Adrenal gland (tissue), 12 donors: ENCODE data around the gene ITGA6. TPM values are rescaled to one million over a fixed set of nuclear protein-coding genes. Genes with fewer than 3 reads are reported as not detected.
"Not testable (repeated sequence)": the region's sequence is repeated elsewhere in the genome, so short reads cannot be mapped to it uniquely, and the experiment has no call there.

Experiments used
- DNase-seq, 7 donors: peaks; one replicate each; pipeline ENCODE4 v3.0.0-alpha.2; 2019 to 2020
- H3K27ac ChIP-seq, 5 donors: fragments of 200-600 bp; sonication (generic) in 4 of 5; 1 replicate in 3 of 5; 2 replicates in 2 of 5; pipeline versions ENCODE4 v1.5.1 to v1.8.0; 2016 to 2020; ENCODE audit warnings: mild to moderate bottlenecking in 1 of 5
- H3K27me3 ChIP-seq: fragments of 200-600 bp; 2 replicates; pipeline ENCODE4 v1.8.0; 2021
- H3K36me3 ChIP-seq, 2 donors: fragments of 200-600 bp; replicated peaks in 1 of 2; 1 replicate in 1 of 2; 2 replicates in 1 of 2; pipeline versions ENCODE4 v1.5.1 to v1.8.0; 2018 to 2022
- H3K4me1 ChIP-seq, 2 donors: fragments of 200-600 bp; replicated peaks in 1 of 2; 1 replicate in 1 of 2; 2 replicates in 1 of 2; pipeline versions ENCODE4 v1.5.1 to v1.8.0; 2018 to 2021
- H3K4me3 ChIP-seq, 4 donors: fragments of 200-600 bp; sonication (generic) in 3 of 4; one replicate each; pipeline ENCODE4 v1.5.1; 2016 to 2018
- H3K9me3 ChIP-seq, 3 donors: fragments of 200-600 bp; sonication (generic) in 1 of 3; replicated peaks in 1 of 3; 1 replicate in 2 of 3; 2 replicates in 1 of 3; pipeline versions ENCODE4 v1.5.1 to v1.8.0; 2016 to 2021
- CTCF ChIP-seq, 6 experiments: fragments of 450-650 bp in 4 of 6; fragments of 200-600 bp in 2 of 6; sonication (generic) in 1 of 6; IDR thresholded peaks; 1 replicate in 5 of 6; 2 replicates in 1 of 6; pipeline versions ENCODE4 v1.5.1 to v1.8.0; 2016 to 2021; ENCODE audit warnings: antibody characterized with exemption in 6 of 6, mild to moderate bottlenecking in 2 of 6, moderate library complexity in 1 of 6
- POLR2A ChIP-seq, 2 donors: fragments of 450-650 bp; IDR thresholded peaks; one replicate each; pipeline ENCODE4 v1.6.1; 2017; ENCODE audit warnings: antibody characterized with exemption in 2 of 2, mild to moderate bottlenecking in 2 of 2, moderate library complexity in 1 of 2
- WGBS, 4 donors: extraction: QIAGEN DNeasy Blood & Tissue Kit in 2 of 4; methylation state at CpG; one replicate each; pipeline versions ENCODE4 v1.1.5 to v1.1.7; 2013 to 2017; 5-methylcytosine and 5-hydroxymethylcytosine counted together
- intact Hi-C, 2 donors: fragments of 100-400 bp; cut with DNase I; formaldehyde crosslinking; loops; one replicate each; pipeline versions ENCODE4 v1.14.1 to v1.15.0; 2022 to 2023
- polyA plus RNA-seq, 3 donors: library from polyadenylated mRNA; stranded (reverse); fragments of 200-250 nt in 2 of 3; fragments of 350-450 nt in 1 of 3; fragmentation: Illumina TruSeq in 1 of 3; extraction: RNeasy Lipid Tissue Mini Kit (QIAGEN cat#74804) in 1 of 3; gene quantifications; one replicate each; pipeline ENCODE4 v1.2.3, GENCODE V29; 2013 to 2014
- total RNA-seq, 9 donors: library from RNA; depleted of rRNA in 4 of 9; stranded (reverse); fragments of >200 nt in 4 of 9; fragments of 120-200 nt in 1 of 9; fragmentation: NEBNext Ultra II Directional in 1 of 9; extraction: Animal tissue kit (Norgen Biotek cat#: 25700) in 1 of 9; gene quantifications; one replicate each; pipeline versions ENCODE4 v1.1.0 to v1.2.4, GENCODE V29; 2013 to 2023
- donor health status: healthy with polysubstance abuse.
- donor health status: Bipolar disorder and iron deficiency.
- donor health status: DM: yes; HTN: yes; CAD: no.
- donor health status: DM: no; HTN: no; CAD: no.
- donor health status: DM: no; HTN: no; CAD: no.
- donor health status: DM: yes; HTN: yes; CAD: no.

ITGA6 gene
- total and polyA plus RNA-seq, 12 donors = 5.1 to 20.3 (median 10.0) TPM

GRCh38 chr2:172516299-172516698 lies 88.9 kb downstream of the ITGA6 start:
- no peak overlapping the region for H3K4me3 ChIP-seq
- intact Hi-C loops = no loop called here
- H3K27me3 ChIP-seq = no peaks in the 10 kb centered on the region
- peaks cover 0 to 8% (median 0%) of the 10 kb centered on the region in 3 donors for H3K9me3 ChIP-seq
- no peak overlapping the region for H3K27ac ChIP-seq
- no peaks in the 10 kb centered on the region for H3K36me3 ChIP-seq
- no peaks in the 10 kb centered on the region for H3K4me1 ChIP-seq
- WGBS, 4 donors = 22 to 44% (median 37%) methylated on average over 1 of the region's 1 CpG
- DNase-seq = no peak
- no peak for TF ChIP-seq POLR2A (IDR thresholded peaks at IDR 0.05)
- TF ChIP-seq CTCF (IDR thresholded peaks at IDR 0.05) = no peak

GRCh38 chr2:172518995-172519394 lies 91.6 kb downstream of the ITGA6 start:
- TF ChIP-seq CTCF (IDR thresholded peaks at IDR 0.05) = no peak
- no peak for TF ChIP-seq POLR2A (IDR thresholded peaks at IDR 0.05)
- intact Hi-C loops = no loop called here
- H3K36me3 ChIP-seq = no peaks in the 10 kb centered on the region
- no peak for DNase-seq
- H3K27ac ChIP-seq = no peak overlapping the region
- H3K4me1 ChIP-seq = no peaks in the 10 kb centered on the region
- no peaks in the 10 kb centered on the region for H3K27me3 ChIP-seq
- H3K9me3 ChIP-seq = no peaks in the 10 kb centered on the region
- H3K4me3 ChIP-seq = no peak overlapping the region

GRCh38 chr2:172525601-172526000 lies 98.2 kb downstream of the ITGA6 start:
- Histone ChIP-seq H3K4me1 (no peaks in the 10 kb centered on the region), H3K9me3 (no peaks in the 10 kb centered on the region), H3K27ac (no peak overlapping the region), H3K27me3 (no peaks in the 10 kb centered on the region), H3K4me3 (no peak overlapping the region), H3K36me3 (no peaks in the 10 kb centered on the region)
- WGBS, 4 donors = 92 to 100% (median 93%) methylated on average over 4 of the region's 4 CpGs
- no peak for DNase-seq
- intact Hi-C loops = no loop called here
- TF ChIP-seq POLR2A (IDR thresholded peaks at IDR 0.05) (no peak), CTCF (IDR thresholded peaks at IDR 0.05) (no peak)

- TF ChIP-seq CTCF (IDR thresholded peaks at IDR 0.05) = no peak
- TF ChIP-seq POLR2A (IDR thresholded peaks at IDR 0.05) = no peak
- WGBS, 4 donors = 87 to 97% (median 94%) methylated on average over 2 of the region's 2 CpGs
- no peak overlapping the region for H3K27ac ChIP-seq
- intact Hi-C loops = no loop called here
- H3K9me3 ChIP-seq = no peaks in the 10 kb centered on the region
- no peak for DNase-seq
- H3K4me1 ChIP-seq = no peaks in the 10 kb centered on the region
- H3K36me3 ChIP-seq = no peaks in the 10 kb centered on the region
- no peaks in the 10 kb centered on the region for H3K27me3 ChIP-seq
- H3K4me3 ChIP-seq = no peak overlapping the region
These were observed 103.9 kb downstream of the ITGA6 start for GRCh38 chr2:172531309-172531708.

GRCh38 chr2:172532461-172532860 lies 105.1 kb downstream of the ITGA6 start:
- H3K27me3 ChIP-seq, H3K4me3 ChIP-seq, intact Hi-C loops, H3K4me1 ChIP-seq, DNase-seq, H3K27ac ChIP-seq, H3K36me3 ChIP-seq, H3K9me3 ChIP-seq: not testable (repeated sequence)
- WGBS, 4 donors = 94 to 100% (median 95%) methylated on average over 2 of the region's 2 CpGs
